HG02623 (cell line): ENCODE results near the gene TKTL1.
A peak's percentile ranks its signal among the peaks of the same experiment; 100 is the strongest.

Source experiments
- ATAC-seq: cut with Tn5 transposase; IDR thresholded peaks from one replicate; pipeline ENCODE4 v1.9.1; 2021; ENCODE audit warnings: moderate library complexity; ENCODE audit not compliant: unreplicated experiment

The TKTL1 gene

GRCh38 chrX:154309041-154309775, 13.6 kb downstream of the TKTL1 start:
- ATAC-seq: no peak

DNA sequence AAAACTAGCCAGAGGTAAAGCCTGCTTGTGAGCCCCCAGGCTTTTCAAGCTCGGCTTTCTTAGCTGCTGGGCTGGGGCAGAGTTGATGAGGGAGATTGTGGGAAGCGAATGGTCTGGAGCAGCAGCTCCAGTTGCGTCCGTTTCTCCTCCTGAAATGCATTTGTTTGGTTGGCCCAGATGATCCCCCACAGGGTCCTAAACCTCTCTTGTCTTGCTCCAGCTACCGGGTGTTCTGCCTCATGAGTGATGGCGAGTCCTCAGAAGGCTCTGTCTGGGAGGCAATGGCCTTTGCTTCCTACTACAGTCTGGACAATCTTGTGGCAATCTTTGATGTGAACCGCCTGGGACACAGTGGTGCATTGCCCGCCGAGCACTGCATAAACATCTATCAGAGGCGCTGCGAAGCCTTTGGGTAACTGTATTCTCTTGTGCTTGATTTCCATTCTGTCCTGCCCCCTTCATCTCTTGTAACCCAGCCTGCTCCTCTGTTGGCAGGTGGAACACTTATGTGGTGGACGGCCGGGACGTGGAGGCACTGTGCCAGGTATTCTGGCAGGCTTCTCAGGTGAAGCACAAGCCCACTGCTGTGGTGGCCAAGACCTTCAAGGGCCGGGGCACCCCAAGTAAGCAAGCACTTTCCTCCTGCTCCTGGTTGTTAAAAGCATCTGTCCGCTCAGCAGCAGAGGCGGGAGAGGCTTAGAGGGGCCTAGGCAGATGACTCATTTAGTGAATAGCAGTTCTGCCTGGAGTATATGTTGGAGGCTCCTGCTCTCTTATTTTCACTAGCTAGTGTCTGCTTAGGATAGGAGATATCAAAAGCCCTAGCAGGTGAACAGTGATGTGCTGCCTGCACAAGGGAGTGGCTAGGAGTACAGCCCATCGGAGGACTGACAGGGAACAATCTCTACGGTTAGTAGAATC, 15.3 kb downstream of the TKTL1 start:
- no peak for ATAC-seq

GRCh38 chrX:154312116-154312515, 16.5 kb downstream of the TKTL1 start:
- ATAC-seq: no peak

DNA sequence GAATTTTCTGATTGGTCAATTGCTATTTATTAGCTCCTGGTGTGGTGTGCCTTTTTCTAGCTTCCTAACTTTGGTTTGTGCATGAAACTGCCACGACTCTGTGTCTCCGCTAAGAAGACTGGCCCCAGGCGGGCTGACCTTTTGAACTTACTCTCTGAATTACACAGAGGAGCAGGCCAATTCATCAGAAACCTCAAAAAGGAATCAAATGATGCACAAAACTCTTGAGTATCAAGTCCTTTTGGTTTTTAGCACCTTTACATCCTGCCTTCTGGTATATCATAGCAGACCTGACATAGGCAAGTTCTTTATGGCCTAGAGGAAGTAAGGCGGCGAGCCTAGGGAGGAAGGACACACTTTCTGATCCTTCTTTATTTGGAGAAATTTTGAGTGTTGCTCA, 17.6 kb downstream of the TKTL1 start:
- ATAC-seq: no peak

DNA sequence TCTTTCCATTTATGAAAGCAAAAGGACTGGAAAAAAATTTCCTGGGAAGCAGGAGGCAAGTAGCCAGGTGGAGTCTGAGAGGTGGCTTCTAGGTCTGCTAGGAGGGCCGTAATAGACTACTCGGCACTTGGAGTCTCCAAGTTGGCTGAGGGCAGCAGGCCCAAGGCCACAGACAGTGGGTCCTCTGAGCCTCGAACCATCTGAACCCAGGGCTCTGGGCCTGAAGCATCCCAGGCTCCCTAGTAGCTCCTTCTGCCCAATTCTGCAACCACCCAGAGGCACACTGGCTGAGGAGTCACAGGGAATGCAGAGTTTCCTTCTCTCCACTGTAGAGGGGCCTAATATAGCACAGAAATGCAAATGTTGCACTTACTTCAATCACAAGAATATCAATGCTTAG, 19.8 kb downstream of the TKTL1 start:
- no peak for ATAC-seq

DNA sequence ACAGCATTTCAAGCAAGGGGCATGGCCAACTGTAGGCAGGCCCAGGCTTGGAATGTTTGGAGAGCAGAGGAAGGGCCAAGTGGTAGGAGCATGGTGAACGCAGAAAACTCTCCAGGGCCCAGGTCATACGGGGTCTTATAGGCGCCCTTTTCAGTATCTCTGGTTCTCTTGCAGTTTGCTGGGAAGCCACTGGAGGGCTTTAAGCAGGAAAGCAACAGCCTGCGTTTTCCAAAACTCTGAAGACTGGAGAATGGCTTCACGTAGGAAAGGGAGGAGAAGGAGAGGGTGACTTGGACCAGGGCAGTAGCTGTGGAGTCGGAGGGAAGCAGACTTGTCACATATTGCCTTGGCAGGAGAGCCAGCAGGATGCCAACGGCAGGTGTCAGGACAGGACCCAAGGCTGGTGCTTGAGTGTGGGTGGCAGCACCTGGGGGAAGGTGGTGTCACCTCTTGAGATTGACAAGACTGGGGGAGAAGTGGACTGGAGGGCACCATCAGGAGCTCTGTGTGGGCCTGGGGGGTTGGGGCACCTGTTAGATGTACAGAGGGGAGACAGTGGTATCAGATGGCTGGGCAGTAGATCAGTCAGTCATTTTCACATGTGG, 21.9 kb downstream of the TKTL1 start:
- no peak for ATAC-seq

GRCh38 chrX:154320406-154320805, 24.8 kb downstream of the TKTL1 start:
- no peak for ATAC-seq

DNA sequence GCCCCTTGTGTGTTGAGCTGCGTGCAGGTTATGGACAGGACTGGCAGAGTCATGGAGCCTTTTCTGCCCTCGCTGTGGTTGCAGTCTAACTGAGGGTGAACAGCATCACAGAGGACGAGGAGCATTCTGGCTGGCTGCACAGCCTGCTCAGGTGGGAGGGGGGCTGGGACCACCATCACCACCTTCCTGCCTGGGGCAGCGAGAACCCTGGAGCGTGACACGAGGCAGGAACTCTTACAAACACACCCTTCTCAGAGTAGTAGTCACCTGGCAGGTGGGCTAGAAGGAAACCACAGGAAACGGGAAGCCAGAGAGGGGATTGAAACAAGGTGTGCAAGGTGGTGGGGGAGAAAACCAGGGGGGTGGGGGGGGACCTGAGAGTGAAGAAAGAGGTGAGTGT, 25.6 kb downstream of the TKTL1 start:
- no peak for ATAC-seq

GRCh38 chrX:154321594-154321993, 26.0 kb downstream of the TKTL1 start:
- no peak for ATAC-seq

DNA sequence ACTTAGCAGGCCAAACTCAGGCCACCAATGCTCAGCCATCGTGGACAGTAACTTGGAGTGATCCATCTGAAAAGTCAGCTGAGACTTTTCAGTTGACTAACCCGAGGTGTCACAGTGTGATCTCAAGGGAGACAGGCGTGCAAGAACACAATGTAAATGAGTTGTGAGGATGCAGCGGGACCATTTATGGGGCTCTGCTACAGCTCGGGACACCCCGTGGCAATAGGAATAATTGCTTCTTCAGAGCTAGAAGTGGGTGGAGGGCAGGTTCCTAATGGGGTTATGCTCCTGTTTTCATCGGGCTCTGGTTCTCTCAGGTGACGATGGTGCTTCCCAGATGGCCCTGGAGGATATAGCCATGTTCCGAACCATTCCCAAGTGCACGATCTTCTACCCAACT, 27.3 kb downstream of the TKTL1 start:
- ATAC-seq: no peak

GRCh38 chrX:154323537-154323936, 27.9 kb downstream of the TKTL1 start:
- no peak for ATAC-seq

GRCh38 chrX:154325541-154325940, 29.9 kb downstream of the TKTL1 start:
- no peak for ATAC-seq

DNA sequence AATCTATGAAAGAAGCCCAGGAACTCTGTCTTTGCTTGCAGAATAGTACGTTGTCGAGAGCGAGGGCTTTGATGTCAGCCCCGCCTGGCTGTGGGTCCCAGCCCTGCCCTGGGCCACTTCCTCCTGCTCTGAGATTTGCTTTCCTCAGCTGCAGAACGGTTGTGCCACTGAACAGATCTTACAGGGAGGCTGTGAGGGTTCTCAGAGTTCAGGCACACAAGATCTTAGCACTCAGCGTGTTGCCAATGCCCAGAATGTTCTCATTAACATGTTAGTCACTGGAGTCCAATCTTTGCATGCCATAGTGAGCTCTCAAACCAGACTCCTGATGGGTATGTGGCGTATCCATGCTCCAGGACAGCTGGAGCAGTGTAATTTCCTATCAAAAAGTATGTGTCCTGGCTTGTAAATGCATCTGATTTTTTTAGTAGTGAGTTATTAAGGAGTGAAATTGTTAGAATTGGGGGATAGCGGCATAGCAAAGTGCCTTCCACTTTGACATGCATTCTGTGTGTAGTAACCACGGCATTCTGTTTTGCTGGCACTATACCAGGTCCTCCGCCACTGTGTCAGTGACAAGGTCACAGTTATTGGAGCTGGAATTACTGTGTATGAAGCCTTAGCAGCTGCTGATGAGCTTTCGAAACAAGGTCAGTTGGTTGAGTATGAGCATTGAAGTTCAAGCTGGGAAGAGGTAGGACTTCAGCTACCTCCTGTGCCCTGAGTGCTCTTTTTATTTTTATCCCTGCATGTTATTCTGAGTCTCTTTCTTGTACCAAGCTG, 31.6 kb downstream of the TKTL1 start:
- ATAC-seq: no peak

DNA sequence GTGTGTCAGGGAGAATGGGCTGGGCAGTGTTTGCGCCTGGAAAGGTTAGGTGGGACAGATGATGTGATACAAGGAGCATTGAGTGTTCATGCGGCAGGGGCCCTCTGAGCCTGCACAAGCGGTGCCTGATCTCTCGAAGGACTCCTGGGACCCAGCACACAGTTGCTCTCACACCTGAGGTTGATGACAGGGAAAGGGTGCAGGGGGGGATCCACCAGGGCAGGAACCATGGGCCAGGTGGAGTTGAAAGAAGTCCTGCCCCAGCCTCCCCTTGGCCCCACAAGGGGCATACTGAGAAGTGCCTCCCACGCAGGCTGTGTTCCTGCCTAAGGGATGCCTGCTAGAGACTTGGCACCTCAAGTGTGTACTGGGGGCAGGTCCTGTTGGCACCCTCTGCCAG, 33.1 kb downstream of the TKTL1 start:
- ATAC-seq: no peak

- ATAC-seq: no peak
These were observed 33.7 kb downstream of the TKTL1 start for GRCh38 chrX:154329294-154329693.

DNA sequence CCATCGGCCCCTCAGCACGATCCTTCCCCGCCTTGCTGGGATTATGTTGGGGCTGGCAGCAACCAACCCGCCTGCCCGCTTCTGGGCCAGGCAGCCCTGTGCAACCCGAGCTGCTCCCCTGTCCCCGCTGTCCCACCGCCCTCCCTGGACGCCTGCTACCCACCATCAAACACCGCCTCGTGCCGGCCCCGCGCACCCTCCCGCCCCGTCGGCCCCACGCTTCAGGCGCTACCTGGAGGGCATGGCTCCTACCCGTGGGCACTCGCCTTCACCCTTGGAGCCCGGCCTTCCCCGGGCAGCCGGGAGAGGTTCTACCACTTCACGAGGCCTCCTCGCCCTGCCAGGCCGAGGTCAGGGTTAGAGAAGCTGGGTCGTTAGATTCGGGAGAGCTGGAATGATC, 37.0 kb downstream of the TKTL1 start:
- no peak for ATAC-seq

DNA sequence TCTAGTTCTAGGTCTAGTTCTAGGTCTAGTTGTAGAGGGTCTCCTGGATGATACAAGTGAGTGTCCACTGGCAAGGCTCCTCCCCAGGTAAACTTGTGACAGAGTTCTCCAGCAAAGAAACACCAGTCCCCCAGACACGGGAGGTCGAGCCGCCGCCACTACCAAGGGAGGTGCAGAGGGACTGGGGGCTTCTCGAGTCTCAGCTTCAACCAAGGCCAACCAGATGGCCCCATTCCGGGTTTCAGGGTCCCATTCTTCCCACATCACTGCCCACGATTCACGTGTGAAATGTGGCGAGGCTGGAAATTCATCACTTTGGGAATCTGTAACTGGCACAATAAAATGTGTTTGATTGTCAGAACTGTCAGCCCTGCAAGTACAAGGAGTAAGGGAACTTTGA, 37.5 kb downstream of the TKTL1 start:
- ATAC-seq: no peak

DNA sequence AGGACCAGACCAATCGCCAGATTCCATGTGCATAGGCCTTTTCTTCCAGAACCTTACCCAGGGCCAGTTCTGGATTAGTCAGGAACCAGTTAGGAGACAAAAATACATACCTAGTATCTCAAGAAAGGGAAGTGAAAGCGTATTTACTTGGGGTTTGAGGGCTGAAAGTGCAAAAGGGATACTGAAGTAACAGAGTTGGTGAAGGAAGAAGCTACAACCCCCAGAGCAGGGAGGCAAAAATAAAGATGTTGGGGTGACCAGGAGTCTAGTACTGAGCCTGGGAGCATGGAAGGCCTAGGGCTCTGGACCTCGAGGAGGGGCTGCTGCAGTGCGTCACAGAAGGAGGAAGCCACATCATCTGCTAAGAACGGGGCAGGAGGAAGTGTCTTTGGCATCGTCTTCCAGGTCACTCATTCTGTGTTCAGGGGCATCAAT, 38.3 kb downstream of the TKTL1 start:
- ATAC-seq: no peak

DNA sequence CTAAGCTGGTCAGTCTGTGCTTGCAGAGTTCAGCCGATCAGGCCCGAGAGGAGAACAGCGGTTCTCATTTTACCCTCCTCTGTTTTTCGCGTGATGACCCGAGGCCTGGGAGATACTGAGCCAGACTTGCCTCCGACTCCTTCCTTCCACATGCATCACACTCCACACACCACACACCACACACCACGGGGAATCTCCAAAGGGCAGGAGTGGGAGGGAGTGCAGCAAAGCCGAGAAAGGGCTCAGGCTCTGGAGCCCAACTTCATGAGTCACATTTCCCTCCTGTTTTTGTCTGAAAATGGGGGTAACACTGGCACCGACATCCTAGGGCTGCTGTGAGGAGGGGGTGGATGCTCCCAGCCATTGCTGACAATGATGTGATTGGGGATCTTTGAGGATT, 38.9 kb downstream of the TKTL1 start:
- ATAC-seq: no peak

DNA sequence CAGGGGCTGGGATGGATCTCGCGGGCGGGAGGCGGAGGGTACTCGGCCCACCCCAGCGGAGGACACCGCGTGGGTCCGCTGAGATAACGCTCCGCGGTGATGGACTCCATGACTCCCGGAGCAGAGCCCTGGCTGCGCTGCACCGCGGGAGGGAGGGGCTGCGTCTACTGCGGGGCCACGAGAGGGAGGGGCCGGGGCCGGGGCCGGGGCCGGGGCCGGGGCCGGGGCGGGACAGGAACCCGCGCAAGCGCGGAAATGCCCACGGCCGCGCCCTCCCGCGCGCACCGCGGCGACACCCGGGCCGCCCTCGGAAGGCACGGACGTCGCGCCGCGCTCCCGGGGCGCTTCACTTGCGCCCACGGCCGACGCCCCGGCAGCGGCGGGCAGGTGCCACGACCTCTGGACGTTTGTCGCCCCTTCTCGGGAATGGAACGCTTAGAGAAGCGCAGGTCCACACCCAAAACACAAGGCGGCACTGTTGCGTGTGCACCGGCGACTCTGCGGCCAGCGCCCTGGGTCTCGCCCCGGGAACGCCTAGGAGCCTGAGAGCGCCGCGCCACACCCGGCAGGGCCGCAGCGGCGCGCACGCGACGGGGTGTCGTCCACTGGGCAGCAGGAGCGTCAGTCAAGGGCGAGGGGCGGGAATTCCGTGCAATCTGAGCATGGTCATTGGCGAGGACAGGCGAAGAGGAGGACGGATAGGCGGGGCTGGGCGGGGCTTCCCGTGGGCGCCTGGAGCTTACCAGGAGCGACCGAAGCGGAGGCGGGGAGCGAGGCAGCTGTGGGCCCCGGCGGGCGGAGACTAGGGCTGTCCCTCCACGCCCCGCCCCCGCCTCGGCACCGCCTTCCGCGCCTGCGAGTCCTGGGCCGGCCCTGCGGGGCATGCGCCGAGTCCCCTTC, 46.1 kb downstream of the TKTL1 start:
- peak; percentile 72 for ATAC-seq
